ENCODE data around the gene TEX264. TPM values are rescaled to one million over a fixed set of nuclear protein-coding genes. Genes with fewer than 3 reads are reported as not detected.

The TEX264 gene
- total RNA-seq, 1 donor from 2014 or later, result 37.6 TPM

GRCh38 chr3:51673802-51674654, 3.0 kb downstream of the TEX264 start:
- DNase-seq, result no peak

- no peak for DNase-seq
Observed at GRCh38 chr3:51675201-51675611, 4.2 kb downstream of the TEX264 start.

- DNase-seq, result no peak
Observed at GRCh38 chr3:51676102-51676640, 5.1 kb downstream of the TEX264 start.

- DNase-seq, result no peak
Observed at GRCh38 chr3:51677358-51677757, 6.3 kb downstream of the TEX264 start.

GRCh38 chr3:51678186-51678585, 7.1 kb downstream of the TEX264 start:
- no peak for DNase-seq

- no peak for DNase-seq
Observed at GRCh38 chr3:51678641-51679040, 7.6 kb downstream of the TEX264 start.

GRCh38 chr3:51679318-51679717, 8.3 kb downstream of the TEX264 start:
- DNase-seq, result no peak

GRCh38 chr3:51679777-51680176, 8.7 kb downstream of the TEX264 start:
- DNase-seq, result no peak

GRCh38 chr3:51680196-51680595, 9.1 kb downstream of the TEX264 start:
- no peak for DNase-seq

- DNase-seq, result peak; percentile 40
Observed at GRCh38 chr3:51680663-51681230, 9.7 kb downstream of the TEX264 start.

GRCh38 chr3:51681453-51681852, 10.4 kb downstream of the TEX264 start:
- DNase-seq, result no peak

- DNase-seq, result peak; percentile 87
Observed at GRCh38 chr3:51682079-51682478, 11.0 kb downstream of the TEX264 start.

GRCh38 chr3:51682526-51682925, 11.5 kb downstream of the TEX264 start:
- no peak for DNase-seq

- no peak for DNase-seq
Observed at GRCh38 chr3:51683566-51683965, 12.5 kb downstream of the TEX264 start.

- DNase-seq, result no peak
Observed at GRCh38 chr3:51684971-51685751, 14.1 kb downstream of the TEX264 start.

- DNase-seq, result no peak
Observed at GRCh38 chr3:51686056-51686455, 15.0 kb downstream of the TEX264 start.

GRCh38 chr3:51686512-51687215, 15.6 kb downstream of the TEX264 start:
- DNase-seq, result peak; percentile 57

GRCh38 chr3:51687431-51688205, 16.6 kb downstream of the TEX264 start:
- DNase-seq, result no peak

- DNase-seq, result no peak
Observed at GRCh38 chr3:51688206-51688600, 17.2 kb downstream of the TEX264 start.

- no peak for DNase-seq
Observed at GRCh38 chr3:51691021-51691420, 20.0 kb downstream of the TEX264 start.

- no peak for DNase-seq
Observed at GRCh38 chr3:51691949-51692348, 20.9 kb downstream of the TEX264 start.
